ENCODE data around the gene SPON1.

SPON1 gene

GRCh38 chr11:14021738-14022137 lies 59.2 kb downstream of the SPON1 start:
- no peak for TF ChIP-seq CTCF (IDR thresholded peaks at IDR 0.05; ENCODE audit: low read length, missing control alignments)

GRCh38 chr11:14022251-14022650 lies 59.7 kb downstream of the SPON1 start:
- no peak for TF ChIP-seq CTCF (IDR thresholded peaks at IDR 0.05; ENCODE audit: low read length, missing control alignments)
- H3K4me3 ChIP-seq (replicated peaks; ENCODE audit: low read depth, low read length), result no peak overlapping the region
- DNase-seq (ENCODE audit: low read depth), result no peak

More at GRCh38 chr11:14021738-14022137, 59.2 kb downstream of the SPON1 start:
- no peak for DNase-seq (ENCODE audit: low read depth)
- H3K4me3 ChIP-seq (replicated peaks; ENCODE audit: low read depth, low read length), result no peak overlapping the region

- H3K4me3 ChIP-seq (replicated peaks; ENCODE audit: low read depth, low read length), result no peak overlapping the region
- no peak for DNase-seq (ENCODE audit: low read depth)
- no peak for TF ChIP-seq CTCF (IDR thresholded peaks at IDR 0.05; ENCODE audit: low read length, missing control alignments)
Observed at GRCh38 chr11:14022821-14023220, 60.3 kb downstream of the SPON1 start.

GRCh38 chr11:14026961-14027360 lies 64.4 kb downstream of the SPON1 start:
- DNase-seq (ENCODE audit: low read depth), result no peak
- TF ChIP-seq CTCF (IDR thresholded peaks at IDR 0.05; ENCODE audit: low read length, missing control alignments), result no peak
- H3K4me3 ChIP-seq (replicated peaks; ENCODE audit: low read depth, low read length), result no peak overlapping the region

GRCh38 chr11:14027525-14027924 lies 65.0 kb downstream of the SPON1 start:
- no peak overlapping the region for H3K4me3 ChIP-seq (replicated peaks; ENCODE audit: low read depth, low read length)
- no peak for TF ChIP-seq CTCF (IDR thresholded peaks at IDR 0.05; ENCODE audit: low read length, missing control alignments)
- no peak for DNase-seq (ENCODE audit: low read depth)

- DNase-seq (ENCODE audit: low read depth), result no peak
- H3K4me3 ChIP-seq (replicated peaks; ENCODE audit: low read depth, low read length), result no peak overlapping the region
- no peak for TF ChIP-seq CTCF (IDR thresholded peaks at IDR 0.05; ENCODE audit: low read length, missing control alignments)
Observed at GRCh38 chr11:14029440-14029839, 66.9 kb downstream of the SPON1 start.

Data from fibroblast of pulmonary artery (primary cell).